Aorta (tissue), 5 donors: ENCODE measurements around the gene ENDOU. TPM values are rescaled to one million over a fixed set of nuclear protein-coding genes. Genes with fewer than 3 reads are reported as not detected.

Experiments used
- ATAC-seq: fragments of 200-7000 bp; cut with Tn5 transposase; one replicate; pipeline ENCODE4 v1.9.1; 2022; ENCODE audit warnings: moderate library complexity; ENCODE audit not compliant: low FRiP score
- DNase-seq, 2 donors: peaks; one replicate each; pipeline ENCODE4 v3.0.0-alpha.2; 2020
- H3K27ac ChIP-seq, 2 donors: one replicate each; pipeline ENCODE4 v1.5.1; 2013; ENCODE audit warnings: low read length in 2 of 2, mild to moderate bottlenecking in 2 of 2, moderate library complexity in 2 of 2, control low read depth in 1 of 2, inconsistent platforms in 1 of 2, low read depth in 1 of 2
- H3K27me3 ChIP-seq, 2 donors: one replicate each; pipeline ENCODE4 v1.6.1; 2013; ENCODE audit warnings: control low read depth in 1 of 2, low read length in 1 of 2, mild to moderate bottlenecking in 1 of 2, moderate library complexity in 1 of 2; ENCODE audit not compliant: insufficient read depth in 2 of 2, control insufficient read depth in 1 of 2
- H3K36me3 ChIP-seq, 2 donors: one replicate each; pipeline ENCODE4 v1.6.1; 2013; ENCODE audit warnings: control low read depth in 1 of 2, low read length in 1 of 2, mild to moderate bottlenecking in 1 of 2; ENCODE audit not compliant: insufficient read depth in 2 of 2, control insufficient read depth in 1 of 2
- H3K4me1 ChIP-seq, 2 donors: one replicate each; pipeline ENCODE4 v1.6.1; 2013; ENCODE audit warnings: low read length in 2 of 2, control low read depth in 1 of 2, mild to moderate bottlenecking in 1 of 2, moderate library complexity in 1 of 2; ENCODE audit not compliant: insufficient read depth in 2 of 2, control insufficient read depth in 1 of 2
- H3K4me3 ChIP-seq, 2 donors: one replicate each; pipeline ENCODE4 v1.5.1; 2013; ENCODE audit warnings: low read length in 2 of 2, control low read depth in 1 of 2, mild to moderate bottlenecking in 1 of 2
- H3K9me3 ChIP-seq: one replicate; pipeline ENCODE4 v1.6.1; 2013; ENCODE audit warnings: mild to moderate bottlenecking, low read length; ENCODE audit not compliant: control insufficient read depth
- WGBS, 2 donors: extraction: QIAGEN DNeasy Blood & Tissue Kit; methylation state at CpG; one replicate each; pipeline ENCODE4 v1.1.7; 2013; 5-methylcytosine and 5-hydroxymethylcytosine counted together
- intact Hi-C, 2 donors: fragments of 100-400 bp; cut with DNase I; formaldehyde crosslinking; loops; one replicate each; pipeline versions ENCODE4 v1.14.2 to v1.15.0; 2022
- polyA plus RNA-seq, 2 donors: library from polyadenylated mRNA; stranded (reverse); fragments of 200-250 nt; gene quantifications; one replicate each; pipeline ENCODE4 v1.2.3, GENCODE V29; 2013
- total RNA-seq, 2 donors: library from RNA; stranded (reverse); fragmentation: NEBNext Ultra II Directional; extraction: Animal tissue kit (Norgen Biotek cat#: 25700); gene quantifications; one replicate each; pipeline ENCODE4 v1.2.1, GENCODE V29; 2021
- donor health status: healthy with polysubstance abuse.
- donor health status: Bipolar disorder and iron deficiency.
- donor health status: DM: no; HTN: no; CAD: no.
- donor health status: DM: no; HTN: no; CAD: no.
- donor health status: DM: yes; HTN: yes; CAD: no.

Gene ENDOU
- total and polyA plus RNA-seq, 4 donors = 0.29 to 1.7 (median 0.74) TPM; not detected in 1

DNA sequence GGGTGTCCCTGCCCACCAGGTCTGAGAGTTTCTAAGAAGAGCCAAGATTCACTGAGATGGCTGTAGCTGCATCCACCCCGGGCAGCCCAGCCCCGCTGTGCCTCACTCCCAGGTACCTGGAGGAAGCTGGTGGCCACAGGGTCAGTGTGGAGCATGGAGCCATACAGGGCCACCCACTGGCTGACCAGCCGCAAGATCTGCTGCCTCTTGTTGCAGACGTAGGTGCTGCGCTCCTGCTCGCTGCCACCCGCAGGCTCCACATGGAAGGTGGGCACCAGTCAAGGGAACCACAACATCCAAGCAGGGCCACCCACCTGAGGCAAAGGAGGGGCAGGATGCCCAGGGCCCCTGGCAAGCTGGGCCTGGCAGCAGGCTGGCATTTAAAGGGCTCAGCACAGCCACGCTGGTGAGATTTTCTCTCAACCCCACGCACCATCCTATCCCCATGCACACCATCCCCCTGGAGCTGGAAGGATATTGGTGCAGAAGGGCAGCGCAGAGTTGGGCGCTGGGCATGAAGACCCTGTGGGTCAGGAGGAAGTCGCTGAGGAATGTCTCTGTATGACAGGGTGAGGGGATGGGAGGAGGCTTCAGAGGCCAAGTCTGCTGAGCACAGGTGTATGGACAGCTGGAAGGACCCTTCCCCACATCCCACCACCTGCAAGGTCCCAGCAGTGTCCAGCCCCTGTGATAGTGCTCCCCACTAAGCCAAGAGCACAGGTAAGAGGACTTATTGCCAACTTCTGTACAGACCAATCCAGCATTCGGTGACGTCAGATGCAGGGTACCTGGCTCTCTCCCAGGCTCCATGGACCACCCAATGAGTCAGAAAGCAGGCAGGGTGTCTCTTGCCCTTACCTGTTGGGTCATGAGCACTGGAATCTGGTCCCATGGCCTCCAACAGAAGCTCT lies 22.6 kb upstream of the ENDOU start:
- 95 to 96% methylated on average over 14 of the region's 14 CpGs for WGBS, 2 donors
- intact Hi-C loops = no loop called here
- Histone ChIP-seq H3K9me3 (no peaks in the 10 kb centered on the region), H3K4me3 (no peak overlapping the region), H3K27me3 (no peaks in the 10 kb centered on the region), H3K4me1 (no peaks in the 10 kb centered on the region), H3K36me3 (no peaks in the 10 kb centered on the region), H3K27ac (no peak overlapping the region)
- ATAC-seq (no peak), DNase-seq (no peak)

DNA sequence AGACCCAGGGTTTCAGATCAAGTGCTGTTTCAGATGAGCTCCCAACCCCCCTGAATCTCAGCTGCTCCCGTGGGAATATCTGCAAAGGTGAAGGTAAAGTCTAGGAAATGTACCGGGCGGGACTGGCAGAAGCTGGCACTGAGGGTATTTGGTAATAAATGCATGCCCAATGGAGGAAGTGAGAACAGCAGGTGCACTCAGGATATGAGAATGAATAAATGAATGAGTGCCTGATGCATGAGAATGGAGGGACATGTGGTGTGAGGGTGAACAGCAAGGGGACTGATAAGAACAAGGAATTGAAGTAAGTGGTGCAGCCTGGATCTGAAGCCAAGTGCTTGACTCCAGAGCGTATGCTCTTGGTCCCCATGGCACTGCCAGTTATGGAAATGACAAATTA lies 21.8 kb upstream of the ENDOU start:
- ATAC-seq (no peak), DNase-seq (no peak)
- H3K36me3 ChIP-seq = no peaks in the 10 kb centered on the region
- 83 to 87% methylated on average over 4 of the region's 4 CpGs for WGBS, 2 donors
- no peaks in the 10 kb centered on the region for H3K4me1 ChIP-seq
- no peak overlapping the region for H3K4me3 ChIP-seq
- intact Hi-C loops = no loop called here
- no peak overlapping the region for H3K27ac ChIP-seq
- H3K27me3 ChIP-seq = no peaks in the 10 kb centered on the region
- no peaks in the 10 kb centered on the region for H3K9me3 ChIP-seq

DNA sequence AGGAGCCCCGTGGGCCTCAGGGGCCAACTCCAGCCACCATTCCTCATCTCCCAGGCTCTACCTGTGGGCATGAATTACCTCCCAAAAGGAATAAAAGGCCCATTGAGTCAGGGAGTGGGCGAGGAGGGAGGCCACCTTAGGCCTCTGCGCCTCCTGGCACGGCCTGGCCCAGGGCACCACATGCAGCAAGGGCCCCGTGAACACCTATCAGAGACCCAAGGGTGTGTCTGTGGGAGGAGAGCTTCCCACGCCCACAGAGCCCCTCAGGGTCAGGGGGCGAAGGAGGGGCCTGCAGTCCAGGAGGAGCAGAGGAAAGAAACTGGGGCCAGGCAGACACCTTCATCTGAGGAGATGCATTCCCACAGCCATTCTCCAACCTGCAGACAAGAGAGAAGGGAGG lies 21.2 kb upstream of the ENDOU start:
- Histone ChIP-seq H3K36me3 (no peaks in the 10 kb centered on the region), H3K4me3 (no peak overlapping the region), H3K27me3 (no peaks in the 10 kb centered on the region), H3K27ac (no peak overlapping the region), H3K9me3 (no peaks in the 10 kb centered on the region), H3K4me1 (no peaks in the 10 kb centered on the region)
- ATAC-seq (no peak), DNase-seq (no peak)
- intact Hi-C loops = no loop called here
- WGBS, 2 donors = 92 to 94% methylated on average over 7 of the region's 7 CpGs

DNA sequence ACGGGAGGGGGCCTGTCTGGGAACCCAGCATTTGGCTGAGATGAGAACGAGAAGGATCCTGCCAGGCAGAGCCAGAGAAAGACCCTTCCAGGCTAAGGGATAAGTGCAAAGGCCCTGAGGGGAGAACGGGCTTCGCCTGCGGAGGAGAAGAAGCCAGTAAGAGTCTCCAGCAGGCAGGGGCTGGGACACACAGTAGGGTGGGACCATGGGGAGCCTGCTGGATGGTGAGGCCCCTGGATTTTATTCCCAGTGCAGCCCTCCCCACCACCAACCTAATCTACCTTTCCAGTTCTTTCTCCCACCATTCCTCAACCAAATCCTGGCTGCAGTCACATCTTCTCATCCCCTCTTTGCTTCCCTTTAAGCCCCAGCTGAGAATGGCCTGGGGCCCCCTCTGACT lies 20.8 kb upstream of the ENDOU start:
- ATAC-seq (no peak), DNase-seq (no peak)
- intact Hi-C loops = no loop called here
- H3K27ac ChIP-seq = no peak overlapping the region
- 89 to 90% methylated on average over 5 of the region's 5 CpGs for WGBS, 2 donors
- H3K9me3 ChIP-seq = no peaks in the 10 kb centered on the region
- no peaks in the 10 kb centered on the region for H3K27me3 ChIP-seq
- no peak overlapping the region for H3K4me3 ChIP-seq
- H3K36me3 ChIP-seq = no peaks in the 10 kb centered on the region
- no peaks in the 10 kb centered on the region for H3K4me1 ChIP-seq

DNA sequence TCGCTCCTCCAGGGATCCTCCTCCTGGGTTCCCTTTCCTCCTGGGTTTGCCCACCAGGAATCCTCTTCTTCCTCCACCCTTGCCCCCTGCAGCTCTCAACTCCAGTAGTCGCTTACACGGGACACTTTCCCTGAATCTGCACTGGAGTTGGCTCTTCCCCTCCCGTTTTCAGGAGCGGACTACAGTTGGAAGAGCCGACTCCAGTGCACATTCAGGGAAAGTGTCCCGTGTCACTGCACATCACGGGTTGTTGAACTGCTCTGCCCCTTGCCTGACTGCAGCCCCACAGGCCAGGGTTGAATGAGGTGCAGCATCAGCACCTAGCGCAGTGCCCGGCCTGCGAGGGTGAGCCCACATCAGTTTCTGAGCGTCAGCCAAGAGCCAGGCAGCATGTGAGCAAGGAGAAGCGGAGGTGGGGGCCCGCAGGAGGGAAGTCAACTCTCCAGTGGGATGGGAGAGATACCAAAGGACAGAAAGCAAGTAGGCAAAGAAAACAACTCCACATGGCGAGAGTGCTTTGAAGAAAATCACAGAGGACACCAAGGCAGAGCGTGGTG lies 20.3 kb upstream of the ENDOU start:
- no peak for ATAC-seq
- no peak overlapping the region for H3K27ac ChIP-seq
- DNase-seq = no peak
- WGBS, 2 donors = 76 to 81% methylated on average over 16 of the region's 16 CpGs
- no peaks in the 10 kb centered on the region for H3K36me3 ChIP-seq
- no peaks in the 10 kb centered on the region for H3K27me3 ChIP-seq
- intact Hi-C loops = no loop called here
- H3K4me3 ChIP-seq = no peak overlapping the region
- no peaks in the 10 kb centered on the region for H3K9me3 ChIP-seq
- no peaks in the 10 kb centered on the region for H3K4me1 ChIP-seq

DNA sequence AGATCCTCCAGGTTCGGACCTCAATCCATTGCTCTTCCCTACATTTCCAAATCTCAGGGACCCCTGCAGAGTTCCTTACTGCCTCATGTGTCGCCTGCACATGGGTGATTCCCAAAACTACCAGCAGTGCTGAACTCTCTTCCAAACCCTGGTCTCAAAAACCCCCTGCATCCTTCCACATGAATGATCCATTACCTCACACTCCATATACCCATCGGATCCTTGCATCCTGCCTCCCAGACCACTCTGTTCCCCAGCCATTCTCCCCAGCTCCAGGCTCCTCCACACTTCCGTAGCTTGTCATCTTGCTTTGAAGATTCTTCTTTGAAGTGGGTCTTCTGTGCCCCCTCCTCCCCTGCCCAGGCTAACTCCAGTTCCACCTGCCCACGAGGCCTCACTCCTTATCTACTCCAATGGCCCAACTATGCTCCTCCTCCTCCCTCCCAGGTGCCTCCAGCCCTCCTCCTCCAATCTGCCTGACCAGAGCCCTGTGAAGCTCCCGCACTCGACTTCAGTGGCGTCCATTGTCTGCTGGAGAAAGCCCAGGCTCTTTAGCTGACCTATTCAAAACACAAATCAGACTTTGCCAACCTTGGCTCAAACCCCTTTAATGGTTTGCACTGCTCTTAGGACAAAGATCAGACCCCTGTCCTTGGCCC lies 19.6 kb upstream of the ENDOU start:
- DNase-seq (no peak), ATAC-seq (no peak)
- H3K36me3 ChIP-seq = no peaks in the 10 kb centered on the region
- H3K9me3 ChIP-seq = no peaks in the 10 kb centered on the region
- no peak overlapping the region for H3K4me3 ChIP-seq
- intact Hi-C loops = no loop called here
- H3K4me1 ChIP-seq = no peaks in the 10 kb centered on the region
- H3K27me3 ChIP-seq = no peaks in the 10 kb centered on the region
- WGBS, 2 donors = 82 to 88% methylated on average over 8 of the region's 8 CpGs
- no peak overlapping the region for H3K27ac ChIP-seq

DNA sequence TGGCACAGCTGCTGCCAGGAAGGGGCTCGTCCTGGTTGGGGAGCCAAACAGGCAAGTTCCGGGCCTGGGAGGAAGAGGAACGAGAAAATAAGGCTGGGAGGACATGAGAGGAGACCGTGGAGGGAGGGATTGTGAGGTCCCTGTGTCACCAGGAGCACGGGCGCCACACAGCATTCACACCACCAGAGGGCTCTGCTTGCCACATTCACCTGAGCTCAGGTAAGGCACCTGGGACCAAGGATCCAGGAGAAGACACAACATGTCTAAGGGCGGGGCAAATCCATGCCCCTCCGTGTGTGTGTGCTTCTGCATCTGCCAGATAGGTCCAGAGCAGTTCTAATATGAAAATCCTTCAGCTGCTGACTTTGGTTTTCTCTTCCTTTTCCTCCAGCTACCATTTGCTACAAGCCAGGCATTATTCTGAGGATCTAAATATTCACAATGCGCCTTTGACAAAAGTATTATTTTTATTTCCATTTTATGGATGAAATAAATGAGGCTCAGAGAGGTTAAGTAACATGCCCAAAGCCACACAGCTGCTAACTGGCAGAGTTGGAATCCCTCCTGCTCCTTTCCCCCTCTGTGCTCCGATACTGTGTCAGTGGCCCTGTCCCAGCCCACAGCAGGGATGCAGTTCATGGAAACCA lies 18.8 kb upstream of the ENDOU start:
- DNase-seq = no peak
- no peak for ATAC-seq
- Histone ChIP-seq H3K27ac (no peak overlapping the region), H3K27me3 (no peaks in the 10 kb centered on the region), H3K9me3 (no peaks in the 10 kb centered on the region), H3K4me1 (no peaks in the 10 kb centered on the region), H3K36me3 (no peaks in the 10 kb centered on the region), H3K4me3 (no peak overlapping the region)
- 76 to 81% methylated on average over 10 of the region's 10 CpGs for WGBS, 2 donors
- intact Hi-C loops = no loop called here

DNA sequence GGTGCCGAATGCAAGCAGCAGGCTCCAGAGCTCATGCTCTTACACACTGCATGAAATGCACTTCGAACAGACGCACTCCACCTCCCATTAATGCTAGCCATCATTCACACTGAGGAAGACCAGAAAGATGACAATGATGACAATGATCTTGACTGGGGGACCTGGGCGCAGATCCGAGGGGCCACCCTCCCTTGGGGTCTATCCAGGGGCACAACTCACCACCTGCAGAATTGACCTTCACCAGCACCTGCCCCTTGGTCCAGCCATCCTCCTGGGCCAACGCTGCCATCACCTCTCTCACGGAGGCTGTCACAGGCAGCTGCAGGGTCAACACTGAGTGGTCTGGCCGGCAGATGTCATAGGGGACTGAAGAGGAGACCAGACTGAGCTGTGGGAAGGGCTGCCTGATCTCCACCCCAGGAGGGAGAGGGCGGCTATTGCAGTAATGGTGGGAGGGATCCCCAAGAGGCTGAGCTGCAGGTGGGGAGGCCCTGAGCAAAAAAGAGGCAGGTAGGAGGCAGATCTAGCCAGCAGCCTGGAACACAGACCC lies 18.1 kb upstream of the ENDOU start:
- H3K36me3 ChIP-seq = no peaks in the 10 kb centered on the region
- WGBS, 2 donors = 90 to 91% methylated on average over 9 of the region's 9 CpGs
- intact Hi-C loops = loop anchor here (2.0 kb wide), 1 partner anchor 23 kb away; no protein-coding TSS in a partner anchor
- H3K27ac ChIP-seq = no peak overlapping the region
- DNase-seq (no peak), ATAC-seq (no peak)
- H3K4me1 ChIP-seq = no peaks in the 10 kb centered on the region
- no peak overlapping the region for H3K4me3 ChIP-seq
- H3K27me3 ChIP-seq = no peaks in the 10 kb centered on the region
- no peaks in the 10 kb centered on the region for H3K9me3 ChIP-seq
